K562 (cell line): Measurements from ENCODE around the gene BHLHE40. TPM values are rescaled to one million over a fixed set of nuclear protein-coding genes. Genes with fewer than 3 reads are reported as not detected.
A peak's percentile ranks its signal among the peaks of the same experiment; 100 is the strongest.

Source experiments
- CEBPB ChIP-seq: fragments of 450-650 bp; IDR thresholded peaks from 2 replicates; pipeline ENCODE4 v1.6.1; 2016; ENCODE audit warnings: missing genetic modification characterization, missing compliant biosample characterization
- HIVEP1 ChIP-seq: fragments of 250-450 bp; sonication (Bioruptor Pico); IDR thresholded peaks from 2 replicates; pipeline ENCODE4 v1.4.0; 2020; ENCODE audit warnings: mild to moderate bottlenecking
- HMGXB4 ChIP-seq: sonication (generic); formaldehyde crosslinking; IDR thresholded peaks from 2 replicates; pipeline ENCODE4 v1.8.1; 2023; ENCODE audit warnings: mild to moderate bottlenecking, missing genetic modification reagents
- HNRNPK ChIP-seq: fragments of 200-400 bp; formaldehyde crosslinking; IDR thresholded peaks from one replicate; pipeline ENCODE4 v1.6.1; 2018; ENCODE audit warnings: mild to moderate bottlenecking, low read depth, low read length; ENCODE audit not compliant: poor library complexity, severe bottlenecking
- JUN ChIP-seq, 2 experiments: sonication (generic) in 1 of 2; formaldehyde crosslinking in 1 of 2; IDR thresholded peaks; 2 replicates each; pipeline versions ENCODE4 v1.6.1 to v1.8.0; 2012 to 2022; ENCODE audit warnings: borderline replicate concordance in 2 of 2, mild to moderate bottlenecking in 2 of 2, improper control_type of control experiment in 1 of 2, low read depth in 1 of 2, low read length in 1 of 2, missing genetic modification reagents in 1 of 2
- SMARCB1 ChIP-seq: IDR thresholded peaks from 2 replicates; pipeline ENCODE4 v1.6.1; 2011; ENCODE audit warnings: improper control_type of control experiment, low read depth; ENCODE audit not compliant: insufficient read length
- TAF7 ChIP-seq: fragments of 450-650 bp; IDR thresholded peaks from 2 replicates; pipeline ENCODE4 v1.6.1; 2016; ENCODE audit warnings: missing genetic modification characterization, missing compliant biosample characterization
- TEAD4 ChIP-seq, 2 experiments: sonication (generic) in 1 of 2; formaldehyde crosslinking in 1 of 2; IDR thresholded peaks; 2 replicates each; pipeline versions ENCODE4 v1.6.1 to v1.8.0; 2012 to 2022; ENCODE audit warnings: borderline replicate concordance in 1 of 2, inconsistent platforms in 1 of 2, low read length in 1 of 2, mild to moderate bottlenecking in 1 of 2, missing genetic modification reagents in 1 of 2
- ZC3H4 ChIP-seq: sonication (generic); formaldehyde crosslinking; IDR thresholded peaks from 2 replicates; pipeline ENCODE4 v1.9.0; 2021; ENCODE audit warnings: missing genetic modification reagents, borderline replicate concordance
- ZNF696 ChIP-seq: fragments of 250-450 bp; sonication (Bioruptor Pico); conservative IDR thresholded peaks from 2 replicates; pipeline ENCODE4 v1.4.0; 2020; ENCODE audit warnings: mild to moderate bottlenecking, moderate library complexity
- polyA plus RNA-seq, 8 experiments: library from polyadenylated mRNA; depleted of rRNA in 4 of 8; stranded (reverse) in 5 of 8; unstranded in 3 of 8; fragments of >200 nt; fragmentation: Nextera tagmentation in 2 of 8; fragmentation: Illumina TruSeq in 1 of 8; extraction: Ambion mirVana in 2 of 8; extraction: Trizol in 1 of 8; gene quantifications; 2 replicates each; pipeline versions ENCODE4 v1.2.1 to v1.2.3, GENCODE V29; 2011 to 2014; ENCODE audit warnings: inconsistent platforms in 1 of 8, missing spikeins in 1 of 8
- total RNA-seq, 7 experiments: library from RNA; depleted of rRNA in 6 of 7; stranded (reverse); fragments of >200 nt in 6 of 7; fragmentation: Illumina TruSeq in 2 of 7; extraction: Trizol in 2 of 7; gene quantifications; 2 replicates each; pipeline versions ENCODE4 v1.2.1 to v1.2.3, GENCODE V29; 2011 to 2021; ENCODE audit warnings: low replicate concordance in 1 of 7
- TF ChIP-seq, protein P1 (sequence below): fragments of 200-600 bp; sonication (generic); IDR thresholded peaks from one replicate; pipeline ENCODE4 v1.6.1; 2012; ENCODE audit warnings: mild to moderate bottlenecking, low read depth, low read length, inconsistent platforms

Gene BHLHE40
- total and polyA plus RNA-seq, 9 of the 15 experiments (the other 6 are each of a cell fraction or from before 2014, with no cell fraction given): 12.0 to 83.9 (median 31.4) TPM

DNA sequence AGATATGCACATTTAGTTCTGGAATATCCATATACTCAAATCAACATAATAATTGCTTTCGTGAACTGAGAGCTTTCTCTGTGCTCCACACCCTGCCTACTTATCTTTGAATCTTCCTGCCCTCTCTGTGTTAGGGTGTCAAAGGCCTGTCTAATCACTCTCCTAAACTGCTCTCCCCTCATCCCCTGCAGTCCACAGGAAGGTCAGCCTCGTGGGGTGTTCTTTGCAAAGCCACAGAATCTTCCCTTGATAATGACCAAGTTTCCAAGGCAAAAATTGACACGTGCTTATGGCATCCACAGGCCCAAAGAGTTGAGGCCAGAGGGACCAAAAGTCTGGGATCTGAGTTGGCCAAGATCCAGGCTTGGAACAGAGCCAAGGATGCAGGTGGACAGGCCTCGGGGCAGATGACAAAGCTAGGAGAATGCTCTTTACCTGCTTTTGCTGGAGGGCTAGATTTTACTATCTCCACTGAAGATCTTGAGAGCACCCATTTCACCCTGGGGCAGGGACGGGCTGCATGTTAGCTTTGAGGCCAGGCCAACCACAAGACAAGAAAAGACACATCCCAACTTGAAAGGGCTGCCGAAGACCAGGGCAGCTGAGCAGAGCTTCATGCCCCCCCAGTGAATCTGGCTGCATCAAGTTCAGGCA lies 20.4 kb downstream of the BHLHE40 start (continued):
- no peak for TF ChIP-seq SMARCB1
- TF ChIP-seq CEBPB (tag): no peak
- TF ChIP-seq HMGXB4 (CRISPR knock-in tag): no peak
- TF ChIP-seq TAF7: no peak
- no peak for TF ChIP-seq ZC3H4 (CRISPR knock-in tag)
- no peak for TF ChIP-seq HNRNPK
- peak; percentile 25; the same call in 1 of the 2 replicates for TF ChIP-seq HIVEP1
- TF ChIP-seq, protein P1, sequence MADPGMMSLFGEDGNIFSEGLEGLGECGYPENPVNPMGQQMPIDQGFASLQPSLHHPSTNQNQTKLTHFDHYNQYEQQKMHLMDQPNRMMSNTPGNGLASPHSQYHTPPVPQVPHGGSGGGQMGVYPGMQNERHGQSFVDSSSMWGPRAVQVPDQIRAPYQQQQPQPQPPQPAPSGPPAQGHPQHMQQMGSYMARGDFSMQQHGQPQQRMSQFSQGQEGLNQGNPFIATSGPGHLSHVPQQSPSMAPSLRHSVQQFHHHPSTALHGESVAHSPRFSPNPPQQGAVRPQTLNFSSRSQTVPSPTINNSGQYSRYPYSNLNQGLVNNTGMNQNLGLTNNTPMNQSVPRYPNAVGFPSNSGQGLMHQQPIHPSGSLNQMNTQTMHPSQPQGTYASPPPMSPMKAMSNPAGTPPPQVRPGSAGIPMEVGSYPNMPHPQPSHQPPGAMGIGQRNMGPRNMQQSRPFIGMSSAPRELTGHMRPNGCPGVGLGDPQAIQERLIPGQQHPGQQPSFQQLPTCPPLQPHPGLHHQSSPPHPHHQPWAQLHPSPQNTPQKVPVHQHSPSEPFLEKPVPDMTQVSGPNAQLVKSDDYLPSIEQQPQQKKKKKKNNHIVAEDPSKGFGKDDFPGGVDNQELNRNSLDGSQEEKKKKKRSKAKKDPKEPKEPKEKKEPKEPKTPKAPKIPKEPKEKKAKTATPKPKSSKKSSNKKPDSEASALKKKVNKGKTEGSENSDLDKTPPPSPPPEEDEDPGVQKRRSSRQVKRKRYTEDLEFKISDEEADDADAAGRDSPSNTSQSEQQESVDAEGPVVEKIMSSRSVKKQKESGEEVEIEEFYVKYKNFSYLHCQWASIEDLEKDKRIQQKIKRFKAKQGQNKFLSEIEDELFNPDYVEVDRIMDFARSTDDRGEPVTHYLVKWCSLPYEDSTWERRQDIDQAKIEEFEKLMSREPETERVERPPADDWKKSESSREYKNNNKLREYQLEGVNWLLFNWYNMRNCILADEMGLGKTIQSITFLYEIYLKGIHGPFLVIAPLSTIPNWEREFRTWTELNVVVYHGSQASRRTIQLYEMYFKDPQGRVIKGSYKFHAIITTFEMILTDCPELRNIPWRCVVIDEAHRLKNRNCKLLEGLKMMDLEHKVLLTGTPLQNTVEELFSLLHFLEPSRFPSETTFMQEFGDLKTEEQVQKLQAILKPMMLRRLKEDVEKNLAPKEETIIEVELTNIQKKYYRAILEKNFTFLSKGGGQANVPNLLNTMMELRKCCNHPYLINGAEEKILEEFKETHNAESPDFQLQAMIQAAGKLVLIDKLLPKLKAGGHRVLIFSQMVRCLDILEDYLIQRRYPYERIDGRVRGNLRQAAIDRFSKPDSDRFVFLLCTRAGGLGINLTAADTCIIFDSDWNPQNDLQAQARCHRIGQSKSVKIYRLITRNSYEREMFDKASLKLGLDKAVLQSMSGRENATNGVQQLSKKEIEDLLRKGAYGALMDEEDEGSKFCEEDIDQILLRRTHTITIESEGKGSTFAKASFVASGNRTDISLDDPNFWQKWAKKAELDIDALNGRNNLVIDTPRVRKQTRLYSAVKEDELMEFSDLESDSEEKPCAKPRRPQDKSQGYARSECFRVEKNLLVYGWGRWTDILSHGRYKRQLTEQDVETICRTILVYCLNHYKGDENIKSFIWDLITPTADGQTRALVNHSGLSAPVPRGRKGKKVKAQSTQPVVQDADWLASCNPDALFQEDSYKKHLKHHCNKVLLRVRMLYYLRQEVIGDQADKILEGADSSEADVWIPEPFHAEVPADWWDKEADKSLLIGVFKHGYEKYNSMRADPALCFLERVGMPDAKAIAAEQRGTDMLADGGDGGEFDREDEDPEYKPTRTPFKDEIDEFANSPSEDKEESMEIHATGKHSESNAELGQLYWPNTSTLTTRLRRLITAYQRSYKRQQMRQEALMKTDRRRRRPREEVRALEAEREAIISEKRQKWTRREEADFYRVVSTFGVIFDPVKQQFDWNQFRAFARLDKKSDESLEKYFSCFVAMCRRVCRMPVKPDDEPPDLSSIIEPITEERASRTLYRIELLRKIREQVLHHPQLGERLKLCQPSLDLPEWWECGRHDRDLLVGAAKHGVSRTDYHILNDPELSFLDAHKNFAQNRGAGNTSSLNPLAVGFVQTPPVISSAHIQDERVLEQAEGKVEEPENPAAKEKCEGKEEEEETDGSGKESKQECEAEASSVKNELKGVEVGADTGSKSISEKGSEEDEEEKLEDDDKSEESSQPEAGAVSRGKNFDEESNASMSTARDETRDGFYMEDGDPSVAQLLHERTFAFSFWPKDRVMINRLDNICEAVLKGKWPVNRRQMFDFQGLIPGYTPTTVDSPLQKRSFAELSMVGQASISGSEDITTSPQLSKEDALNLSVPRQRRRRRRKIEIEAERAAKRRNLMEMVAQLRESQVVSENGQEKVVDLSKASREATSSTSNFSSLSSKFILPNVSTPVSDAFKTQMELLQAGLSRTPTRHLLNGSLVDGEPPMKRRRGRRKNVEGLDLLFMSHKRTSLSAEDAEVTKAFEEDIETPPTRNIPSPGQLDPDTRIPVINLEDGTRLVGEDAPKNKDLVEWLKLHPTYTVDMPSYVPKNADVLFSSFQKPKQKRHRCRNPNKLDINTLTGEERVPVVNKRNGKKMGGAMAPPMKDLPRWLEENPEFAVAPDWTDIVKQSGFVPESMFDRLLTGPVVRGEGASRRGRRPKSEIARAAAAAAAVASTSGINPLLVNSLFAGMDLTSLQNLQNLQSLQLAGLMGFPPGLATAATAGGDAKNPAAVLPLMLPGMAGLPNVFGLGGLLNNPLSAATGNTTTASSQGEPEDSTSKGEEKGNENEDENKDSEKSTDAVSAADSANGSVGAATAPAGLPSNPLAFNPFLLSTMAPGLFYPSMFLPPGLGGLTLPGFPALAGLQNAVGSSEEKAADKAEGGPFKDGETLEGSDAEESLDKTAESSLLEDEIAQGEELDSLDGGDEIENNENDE: no peak
- TF ChIP-seq JUN (IDR thresholded peaks at IDR 0.05; ENCODE audit: borderline replicate concordance, low read depth, low read length): no peak
- no peak for TF ChIP-seq JUN (CRISPR knock-in tag; IDR thresholded peaks at IDR 0.05; ENCODE audit: borderline replicate concordance)
- no peak for TF ChIP-seq ZNF696 (CRISPR knock-in tag)
- TF ChIP-seq TEAD4 (IDR thresholded peaks at IDR 0.05; ENCODE audit: low read length): no peak
- no peak for TF ChIP-seq TEAD4 (CRISPR knock-in tag; IDR thresholded peaks at IDR 0.05; ENCODE audit: borderline replicate concordance)
